CD4-positive, alpha-beta T cell (primary cell): ENCODE results near the gene SDHAF1. TPM values are rescaled to one million over a fixed set of nuclear protein-coding genes. Genes with fewer than 3 reads are reported as not detected.

Source experiments
- ATAC-seq: fragments of 200-7000 bp; cut with Tn5 transposase; one replicate; pipeline ENCODE4 v1.10.0; 2022; ENCODE audit warnings: mild to moderate bottlenecking; ENCODE audit not compliant: poor library complexity
- CTCF ChIA-PET: fragments of 350-600 bp; sonication (Branson Sonifier 250); formaldehyde crosslinking; loops from one replicate; lab custom pipeline; 2021; ENCODE audit warnings: antibody characterized with exemption, inconsistent platforms; lab: Charles Lee
- POLR2A ChIA-PET: fragments of 350-600 bp; sonication (Branson Sonifier 250); formaldehyde crosslinking; loops from one replicate; lab custom pipeline; 2021; ENCODE audit warnings: antibody characterized with exemption, inconsistent platforms; lab: Charles Lee
- DNase-seq, 14 experiments: peaks; one replicate each; pipeline ENCODE4 v3.0.0-alpha.2; 2013 to 2020; ENCODE audit warnings: mixed read lengths in 2 of 14
- H3K27ac ChIP-seq, 2 donors: one replicate each; pipeline versions ENCODE4 v1.5.1 to v1.7.0; 2013; ENCODE audit warnings: low read length in 2 of 2, low read depth in 1 of 2, mild to moderate bottlenecking in 1 of 2
- H3K27me3 ChIP-seq, 2 experiments: 1 replicate in 1 of 2; 2 replicates in 1 of 2; pipeline versions ENCODE4 v1.6.1 to v1.7.0; 2013; ENCODE audit warnings: low read length in 2 of 2, control low read depth in 1 of 2, mild to moderate bottlenecking in 1 of 2, moderate library complexity in 1 of 2; ENCODE audit not compliant: insufficient read depth in 2 of 2, control insufficient read depth in 1 of 2
- H3K36me3 ChIP-seq: one replicate; pipeline ENCODE4 v1.6.1; 2013; ENCODE audit warnings: low read length, control low read depth; ENCODE audit not compliant: insufficient read depth
- H3K4me1 ChIP-seq: one replicate; pipeline ENCODE4 v1.6.1; 2013; ENCODE audit warnings: low read length, control low read depth; ENCODE audit not compliant: insufficient read depth
- H3K4me3 ChIP-seq: one replicate; pipeline ENCODE4 v1.5.1; 2013; ENCODE audit warnings: mild to moderate bottlenecking, low read length, moderate library complexity
- H3K9me3 ChIP-seq, 2 experiments: 1 replicate in 1 of 2; 2 replicates in 1 of 2; pipeline versions ENCODE4 v1.6.1 to v1.7.0; 2013; ENCODE audit warnings: low read length in 2 of 2, mild to moderate bottlenecking in 2 of 2, control low read depth in 1 of 2, moderate library complexity in 1 of 2; ENCODE audit not compliant: control insufficient read depth in 1 of 2, insufficient read depth in 1 of 2
- H3K27ac Mint-ChIP-seq: one replicate; pipeline ENCODE4 v1.8.0; 2020; ENCODE audit warnings: mixed read lengths
- H3K27me3 Mint-ChIP-seq: one replicate; pipeline ENCODE4 v1.8.0; 2021; ENCODE audit warnings: mixed read lengths
- H3K36me3 Mint-ChIP-seq: one replicate; pipeline ENCODE4 v1.8.0; 2021; ENCODE audit warnings: low read depth, mixed read lengths
- H3K4me1 Mint-ChIP-seq: one replicate; pipeline ENCODE4 v1.8.0; 2021; ENCODE audit warnings: low read depth, mixed read lengths
- H3K4me3 Mint-ChIP-seq: one replicate; pipeline ENCODE4 v1.8.0; 2020; ENCODE audit warnings: mild to moderate bottlenecking, mixed read lengths
- H3K9me3 Mint-ChIP-seq: one replicate; pipeline ENCODE4 v1.8.0; 2020; ENCODE audit warnings: mixed read lengths
- intact Hi-C, 2 experiments: fragments of 100-400 bp; cut with DNase I in 1 of 2; cut with micrococcal nuclease in 1 of 2; formaldehyde crosslinking; loops; one replicate each; pipeline versions ENCODE4 v1.15.1 to v1.9.0; 2023 to 2025; cut with DNase I, micrococcal nuclease
- total RNA-seq, 174 experiments: library from RNA in 2 of 174; stranded (reverse) in 2 of 174; gene quantifications; one replicate each; pipeline ENCODE4 v1.2.3 and lab custom pipeline; 2021 to 2026
- TF ChIP-seq, protein P1 (sequence below): fragments of 200-600 bp; IDR thresholded peaks from one replicate; pipeline ENCODE4 v1.8.0; 2022; ENCODE audit warnings: antibody characterized with exemption, mild to moderate bottlenecking

SDHAF1 gene
- total RNA-seq, 2 experiments from 2014 or later: 4.3 to 5.4 TPM

DNA sequence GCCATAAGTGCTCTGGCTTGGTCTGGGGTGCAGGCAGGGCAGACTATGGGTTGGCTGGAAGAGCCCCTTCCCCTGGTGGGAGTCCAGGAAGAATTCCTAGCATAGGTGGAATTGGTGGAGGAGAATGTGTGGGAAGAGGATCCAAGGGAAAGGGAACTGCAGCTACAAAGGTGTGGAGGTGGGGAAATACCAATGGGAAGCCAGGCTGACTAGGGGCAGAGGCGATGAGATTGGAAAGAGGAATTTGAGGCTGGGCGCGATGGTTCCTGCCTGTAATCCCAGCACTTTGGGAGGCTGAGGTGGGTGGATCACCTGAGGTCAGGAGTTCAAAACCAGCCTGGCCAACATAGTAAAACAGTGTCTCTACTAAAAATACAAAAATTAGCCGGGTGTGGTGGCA lies 4.8 kb upstream of the SDHAF1 start:
- TF ChIP-seq, protein P1, sequence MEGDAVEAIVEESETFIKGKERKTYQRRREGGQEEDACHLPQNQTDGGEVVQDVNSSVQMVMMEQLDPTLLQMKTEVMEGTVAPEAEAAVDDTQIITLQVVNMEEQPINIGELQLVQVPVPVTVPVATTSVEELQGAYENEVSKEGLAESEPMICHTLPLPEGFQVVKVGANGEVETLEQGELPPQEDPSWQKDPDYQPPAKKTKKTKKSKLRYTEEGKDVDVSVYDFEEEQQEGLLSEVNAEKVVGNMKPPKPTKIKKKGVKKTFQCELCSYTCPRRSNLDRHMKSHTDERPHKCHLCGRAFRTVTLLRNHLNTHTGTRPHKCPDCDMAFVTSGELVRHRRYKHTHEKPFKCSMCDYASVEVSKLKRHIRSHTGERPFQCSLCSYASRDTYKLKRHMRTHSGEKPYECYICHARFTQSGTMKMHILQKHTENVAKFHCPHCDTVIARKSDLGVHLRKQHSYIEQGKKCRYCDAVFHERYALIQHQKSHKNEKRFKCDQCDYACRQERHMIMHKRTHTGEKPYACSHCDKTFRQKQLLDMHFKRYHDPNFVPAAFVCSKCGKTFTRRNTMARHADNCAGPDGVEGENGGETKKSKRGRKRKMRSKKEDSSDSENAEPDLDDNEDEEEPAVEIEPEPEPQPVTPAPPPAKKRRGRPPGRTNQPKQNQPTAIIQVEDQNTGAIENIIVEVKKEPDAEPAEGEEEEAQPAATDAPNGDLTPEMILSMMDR: no peak
- H3K27ac Mint-ChIP-seq: no peak overlapping the region
- ChIA-PET CTCF (no interaction called here), POLR2A (no interaction called here)
- H3K27me3 ChIP-seq: peaks cover 19 to 23% of the 10 kb centered on the region in 2 experiments
- H3K4me1 Mint-ChIP-seq: peaks cover 13% of the 10 kb centered on the region
- no peak overlapping the region for H3K4me3 ChIP-seq
- H3K4me3 Mint-ChIP-seq: no peak overlapping the region
- no peaks in the 10 kb centered on the region for H3K36me3 ChIP-seq
- no peaks in the 10 kb centered on the region for H3K9me3 Mint-ChIP-seq
- peaks cover 0 to 18% of the 10 kb centered on the region in 2 experiments for H3K9me3 ChIP-seq
- DNase-seq (no peak), ATAC-seq (no peak)
- peaks cover 27% of the 10 kb centered on the region for H3K27me3 Mint-ChIP-seq
- no peak overlapping the region for H3K27ac ChIP-seq
- peaks cover 26% of the 10 kb centered on the region for H3K4me1 ChIP-seq
- intact Hi-C loops: no loop called here
- H3K36me3 Mint-ChIP-seq: peaks cover 4% of the 10 kb centered on the region

DNA sequence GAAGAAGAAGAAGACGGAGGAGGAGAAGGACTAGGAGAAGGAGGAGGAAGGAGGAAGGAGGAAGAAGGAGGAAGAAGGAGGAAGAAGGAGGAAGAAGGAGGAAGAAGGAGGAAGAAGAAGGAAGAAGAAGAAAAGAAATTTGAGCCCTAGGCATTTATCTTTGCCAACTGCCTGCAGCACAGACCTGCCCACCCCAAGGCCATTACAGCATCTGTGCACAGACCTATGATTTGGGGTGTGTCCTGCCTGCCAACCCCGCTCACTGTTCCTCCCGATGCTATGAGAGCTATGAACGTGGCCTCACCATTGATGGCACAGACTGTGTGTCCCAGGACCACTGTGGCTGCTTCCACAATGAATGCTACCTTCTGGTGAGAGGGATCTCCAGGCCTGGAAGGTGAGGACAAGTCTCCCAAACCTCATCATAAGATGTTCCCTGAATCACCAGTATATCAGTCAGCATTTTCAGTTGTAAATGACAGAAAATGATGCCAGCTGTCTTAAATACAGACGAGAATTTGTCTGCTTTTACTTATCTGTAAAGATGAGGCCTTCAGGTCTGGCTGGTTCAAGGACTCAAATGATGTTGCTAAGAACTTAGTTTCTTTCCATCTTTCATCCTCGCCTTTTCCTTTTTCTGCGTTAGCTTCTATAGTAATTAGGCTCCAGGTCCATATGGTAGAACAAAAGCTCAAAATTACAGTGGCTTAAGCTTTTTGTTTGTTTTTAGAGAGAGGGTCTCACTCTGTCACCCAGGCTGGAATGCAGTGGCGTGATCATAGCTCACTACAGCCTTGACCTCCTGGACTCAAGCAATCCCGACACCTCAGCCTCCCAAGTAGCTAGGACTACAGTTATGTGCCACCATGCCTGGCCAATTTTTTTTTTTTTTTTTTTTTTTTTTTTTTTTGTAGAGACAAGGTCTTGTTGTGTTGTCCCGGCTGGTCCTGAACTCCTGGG lies 3.9 kb upstream of the SDHAF1 start:
- intact Hi-C loops: no loop called here
- H3K9me3 Mint-ChIP-seq: no peaks in the 10 kb centered on the region
- TF ChIP-seq, protein P1: no peak
- ATAC-seq: no peak
- no peak overlapping the region for H3K27ac Mint-ChIP-seq
- peaks cover 19% of the 10 kb centered on the region for H3K4me1 Mint-ChIP-seq
- H3K4me3 ChIP-seq: no peak overlapping the region
- H3K27me3 ChIP-seq: peaks cover 10 to 16% of the 10 kb centered on the region in 2 experiments
- peaks cover 4% of the 10 kb centered on the region for H3K36me3 Mint-ChIP-seq
- H3K27me3 Mint-ChIP-seq: peaks cover 18% of the 10 kb centered on the region
- peak overlapping the region; percentile 4 for H3K4me3 Mint-ChIP-seq
- CTCF ChIA-PET: interaction anchor here (0.7 to 1.3 kb wide), 2 partner anchors 23 to 58 kb away, joined by 3 to 4 read pairs; partner anchors contain the start of gene ALKBH6
- peaks cover 0 to 15% of the 10 kb centered on the region in 2 experiments for H3K9me3 ChIP-seq
- POLR2A ChIA-PET: interaction anchor here (1.0 kb wide), 1 partner anchor 23 kb away, joined by 3 read pairs; the partner anchor contains the start of gene ALKBH6
- H3K27ac ChIP-seq: no peak overlapping the region
- peaks cover 34% of the 10 kb centered on the region for H3K4me1 ChIP-seq
- DNase-seq: no peak
- H3K36me3 ChIP-seq: no peaks in the 10 kb centered on the region

DNA sequence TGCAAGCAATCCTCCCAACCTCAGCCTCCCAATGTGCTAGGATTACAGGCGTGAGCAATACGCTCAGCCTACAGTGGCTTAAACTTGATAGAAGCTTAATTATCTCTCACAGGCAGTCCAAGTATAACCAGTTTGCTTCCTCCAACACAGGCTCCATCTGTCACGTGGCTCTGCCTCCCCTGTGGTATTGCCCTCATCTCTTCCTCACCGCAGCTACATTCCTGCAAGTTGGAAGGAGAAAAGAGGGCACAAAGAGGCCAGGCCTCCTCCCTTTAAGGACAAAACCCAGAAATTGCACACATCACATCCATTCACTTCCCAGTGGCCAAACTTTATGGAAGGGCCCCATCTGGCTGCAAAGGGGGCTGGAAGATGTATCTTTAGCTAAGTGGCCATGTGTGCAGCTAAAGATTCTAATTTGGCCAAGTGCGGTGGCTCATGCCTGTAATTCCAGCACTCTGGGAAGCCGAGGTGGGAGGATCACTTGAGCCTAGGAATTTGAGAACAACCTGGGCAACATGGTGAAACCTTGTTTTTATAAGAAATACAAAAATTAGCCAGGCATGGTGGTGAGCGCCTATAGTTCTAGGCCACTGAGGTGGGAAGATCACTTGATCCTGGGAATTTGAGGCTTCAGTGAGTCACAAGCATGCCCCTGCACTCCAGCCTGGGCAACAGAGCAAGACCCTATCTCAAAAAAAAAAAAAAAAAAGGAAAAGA lies 3.1 kb upstream of the SDHAF1 start:
- CTCF ChIA-PET: interaction anchor here (1.3 kb wide), 1 partner anchor 23 kb away, joined by 3 read pairs; the partner anchor contains the start of gene ALKBH6
- POLR2A ChIA-PET: interaction anchor here (1.0 kb wide), 1 partner anchor 22 kb away, joined by 3 read pairs; the partner anchor contains the start of gene ALKBH6
- Mint-ChIP-seq H3K9me3 (no peaks in the 10 kb centered on the region), H3K4me1 (peaks cover 21% of the 10 kb centered on the region), H3K36me3 (peaks cover 9% of the 10 kb centered on the region), H3K4me3 (peak overlapping the region; percentile 58), H3K27me3 (peaks cover 11% of the 10 kb centered on the region), H3K27ac (no peak overlapping the region)
- H3K27me3 ChIP-seq: peaks cover 2 to 11% of the 10 kb centered on the region in 2 experiments
- H3K9me3 ChIP-seq: peaks cover 0 to 11% of the 10 kb centered on the region in 2 experiments
- intact Hi-C loops: no loop called here
- peaks cover 2% of the 10 kb centered on the region for H3K36me3 ChIP-seq
- H3K4me1 ChIP-seq: peaks cover 35% of the 10 kb centered on the region
- no peak for ATAC-seq
- no peak overlapping the region for H3K4me3 ChIP-seq
- DNase-seq: no peak
- TF ChIP-seq, protein P1: no peak
- H3K27ac ChIP-seq: no peak overlapping the region
